ENCODE data around the gene ZCCHC17. TPM values are rescaled to one million over a fixed set of nuclear protein-coding genes. Genes with fewer than 3 reads are reported as not detected.

ZCCHC17 gene
- total and polyA plus RNA-seq, 8 donors = 1.8 to 39.0 (median 23.2) TPM; not detected in 1

DNA sequence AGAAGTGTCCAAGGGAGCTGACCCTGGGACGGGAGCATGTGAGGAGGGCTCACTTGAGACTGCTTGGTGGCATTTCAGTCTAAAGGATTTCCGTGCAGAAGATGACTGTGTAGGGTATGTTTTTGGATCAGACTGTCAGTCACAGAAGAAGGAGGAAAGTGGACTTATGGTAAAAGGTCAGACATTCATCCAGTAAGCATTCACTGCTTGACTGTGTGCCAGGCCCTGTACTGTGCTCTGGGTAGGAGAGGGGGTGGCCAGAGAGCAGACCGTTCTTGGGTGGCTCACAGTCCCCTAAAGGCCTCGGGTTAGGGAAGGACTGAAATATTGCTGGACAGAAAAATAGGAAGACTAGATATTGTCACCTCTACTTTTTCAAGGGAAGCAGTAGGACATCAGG lies 114.0 kb downstream of the ZCCHC17 start:
- WGBS, 5 donors = 73 to 82% (median 74%) methylated on average over 4 of the region's 4 CpGs
- H3K9me3 ChIP-seq = no peaks in the 10 kb centered on the region
- H3K4me1 ChIP-seq = peaks cover 5 to 33% (median 29%) of the 10 kb centered on the region in 4 donors
- no peaks in the 10 kb centered on the region for H3K36me3 ChIP-seq
- no peak overlapping the region for H3K27ac ChIP-seq
- peaks cover 0 to 37% (median 10%) of the 10 kb centered on the region in 3 donors for H3K27me3 ChIP-seq
- intact Hi-C loops (cut with DNase I; ENCODE audit: low total_unique reads) = no loop called here
- H3K4me3 ChIP-seq = no peak overlapping the region
- no peak for DNase-seq
- TF ChIP-seq CTCF (IDR thresholded peaks at IDR 0.05) (no peak), POLR2AphosphoS5 (IDR thresholded peaks at IDR 0.05) (no peak), EP300 (IDR thresholded peaks at IDR 0.05) (no peak), POLR2A (IDR thresholded peaks at IDR 0.05) (no peak)

GRCh38 chr1:31412205-31412604 lies 115.4 kb downstream of the ZCCHC17 start:
- TF ChIP-seq POLR2A (IDR thresholded peaks at IDR 0.05) = no peak
- no peak for TF ChIP-seq CTCF (IDR thresholded peaks at IDR 0.05)
- no peak for TF ChIP-seq EP300 (IDR thresholded peaks at IDR 0.05)
- TF ChIP-seq POLR2AphosphoS5 (IDR thresholded peaks at IDR 0.05) = no peak
- DNase-seq = no peak
- Histone ChIP-seq H3K27ac (no peak overlapping the region), H3K4me3 (peak overlapping the region in 3 of 4 donors; percentile 66 to 80 (median 75)), H3K36me3 (no peaks in the 10 kb centered on the region), H3K27me3 (peaks cover 0 to 37% (median 10%) of the 10 kb centered on the region in 3 donors), H3K9me3 (no peaks in the 10 kb centered on the region), H3K4me1 (peaks cover 9 to 47% (median 36%) of the 10 kb centered on the region in 4 donors)
- WGBS, 5 donors = 38 to 75% (median 50%) methylated on average over 1 to 2 of the region's 2 CpGs
- intact Hi-C loops (cut with DNase I; ENCODE audit: low total_unique reads) = no loop called here

GRCh38 chr1:31412732-31413404 lies 116.0 kb downstream of the ZCCHC17 start, which contains the start of gene SERINC2:
Gene SERINC2 (plus strand): TSS chr1:31413213. CDS start chr1:31413266, 53 bp downstream.
- intact Hi-C loops (cut with DNase I; ENCODE audit: low total_unique reads) = no loop called here
- Histone ChIP-seq H3K9me3 (no peaks in the 10 kb centered on the region), H3K36me3 (no peaks in the 10 kb centered on the region), H3K4me3 (peak within 1 kb of the TSS; percentile 66 to 80 (median 76)), H3K4me1 (peaks cover 9 to 47% (median 36%) of the 10 kb centered on the region in 4 donors), H3K27ac (peak within 1 kb of the TSS; percentile 88 to 97 (median 92)), H3K27me3 (peaks cover 0 to 37% (median 10%) of the 10 kb centered on the region in 3 donors)
- peak; percentile 66 to 84 for DNase-seq
- 1 to 9% (median 4%) methylated on average over 17 to 63 of the region's 63 CpGs for WGBS, 5 donors
- TF ChIP-seq POLR2AphosphoS5 (IDR thresholded peaks at IDR 0.05) = no peak
- no peak for TF ChIP-seq POLR2A (IDR thresholded peaks at IDR 0.05)
- TF ChIP-seq EP300 (IDR thresholded peaks at IDR 0.05) = no peak
- TF ChIP-seq CTCF (IDR thresholded peaks at IDR 0.05) = no peak

GRCh38 chr1:31413405-31414001 lies 116.7 kb downstream of the ZCCHC17 start:
- peak overlapping the region; percentile 66 to 80 (median 76) for H3K4me3 ChIP-seq
- intact Hi-C loops (cut with DNase I; ENCODE audit: low total_unique reads) = no loop called here
- H3K9me3 ChIP-seq = no peaks in the 10 kb centered on the region
- H3K27ac ChIP-seq = peak overlapping the region; percentile 88 to 97 (median 92)
- H3K27me3 ChIP-seq = peaks cover 0 to 37% (median 10%) of the 10 kb centered on the region in 3 donors
- 0 to 2% (median 1%) methylated on average over 46 to 54 of the region's 54 CpGs for WGBS, 5 donors
- DNase-seq = peak; percentile 87 to 90
- H3K36me3 ChIP-seq = no peaks in the 10 kb centered on the region
- TF ChIP-seq POLR2A (IDR thresholded peaks at IDR 0.05) (no peak), POLR2AphosphoS5 (IDR thresholded peaks at IDR 0.05) (peak in 1 of 3 donors; percentile 39)
- peaks cover 9 to 47% (median 36%) of the 10 kb centered on the region in 4 donors for H3K4me1 ChIP-seq

Other genes starting within 250 kb of the ZCCHC17 start
- gene PUM1, start 231.3 kb upstream of the ZCCHC17 start, total RNA-seq = 100 to 1,000 TPM in 2 of 5 donors, 10 to 100 TPM in 3; 69.6 to 126 (median 98.2) TPM
- gene PUM1, start 231.3 kb upstream of the ZCCHC17 start, polyA plus RNA-seq = 10 to 100 TPM; 12.9 to 24.1 (median 15.4) TPM
- gene NKAIN1, start 57.1 kb upstream of the ZCCHC17 start, total RNA-seq = not detected
- gene NKAIN1, start 57.1 kb upstream of the ZCCHC17 start, polyA plus RNA-seq = under 1 TPM in 1 of 3 donors, not detected in 2; 0.08 TPM
- 100 to 1,000 TPM in 1 of 5 donors, 10 to 100 TPM in 3, 1 to 10 TPM in 1; 1.8 to 100 (median 21.3) TPM for gene SNRNP40, start 244 bp upstream of the ZCCHC17 start, total RNA-seq
- gene SNRNP40, start 244 bp upstream of the ZCCHC17 start, polyA plus RNA-seq = 10 to 100 TPM; 16.6 to 19.7 (median 19.4) TPM
- 10 to 100 TPM in 3 of 5 donors, 1 to 10 TPM in 1, not detected in 1; 7.6 to 60.3 (median 15.6) TPM for gene FABP3, start 76.0 kb downstream of the ZCCHC17 start, total RNA-seq
- 10 to 100 TPM; 43.0 to 73.5 (median 64.4) TPM for gene FABP3, start 76.0 kb downstream of the ZCCHC17 start, polyA plus RNA-seq
- gene SERINC2, start 116.2 kb downstream of the ZCCHC17 start, total RNA-seq = 100 to 1,000 TPM in 1 of 5 donors, 10 to 100 TPM in 4; 12.3 to 114 (median 92.0) TPM
- gene SERINC2, start 116.2 kb downstream of the ZCCHC17 start, polyA plus RNA-seq = 10 to 100 TPM; 50.9 to 76.3 (median 55.6) TPM

All from stomach (tissue), 9 donors.